Measurements from ENCODE around the gene ANK3.

The ANK3 gene

DNA sequence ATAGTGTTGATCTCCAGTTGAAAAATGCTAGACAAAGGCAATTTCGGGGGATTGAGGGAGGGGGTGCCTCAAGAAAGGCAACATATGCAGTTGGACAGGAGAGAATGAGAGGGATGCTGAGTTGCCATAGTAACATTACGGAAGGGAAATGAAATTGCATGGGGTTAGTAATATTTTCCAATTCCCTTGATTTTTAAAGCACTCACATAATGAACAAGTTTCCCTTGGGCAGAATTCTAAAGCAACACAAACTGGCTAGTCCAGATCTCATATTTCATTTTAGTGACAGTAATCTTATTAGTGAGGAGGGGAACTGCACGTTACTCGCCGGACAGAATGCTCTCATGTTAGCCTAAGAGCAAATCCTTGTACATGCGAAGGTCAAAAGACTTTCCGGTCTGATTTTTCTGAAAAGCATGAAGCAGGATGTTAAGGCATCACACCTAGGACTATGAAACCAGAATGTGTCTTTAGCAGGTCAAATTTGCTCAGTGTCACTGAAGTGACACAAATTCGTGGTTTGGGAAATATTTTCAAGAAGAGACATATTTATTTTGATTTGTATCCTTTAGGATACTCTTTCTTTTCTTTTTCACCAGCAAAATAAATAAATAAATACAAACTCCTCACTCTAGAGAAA lies 165.5 kb downstream of the ANK3 start:
- DNase-seq (ENCODE audit: low spot score), result no peak

DNA sequence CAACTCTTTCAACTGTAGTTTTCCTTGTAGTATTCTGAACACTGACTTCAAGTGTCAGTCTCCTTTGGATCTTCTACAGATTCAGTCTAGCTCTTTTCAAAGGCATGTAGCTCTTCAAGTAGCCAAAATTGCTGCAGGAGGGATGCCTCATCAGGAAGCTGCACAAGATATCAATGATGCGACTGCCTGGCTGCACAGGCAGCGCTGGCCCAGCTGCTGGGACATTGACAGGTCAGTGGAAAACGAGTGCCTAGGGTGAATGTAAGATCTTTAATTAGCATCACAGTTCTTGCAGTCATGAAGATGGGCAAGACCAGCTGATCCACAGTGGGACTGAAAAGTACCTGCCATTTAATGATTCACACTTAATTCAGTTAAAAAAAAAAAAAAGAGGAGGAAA lies 167.6 kb downstream of the ANK3 start:
- DNase-seq (ENCODE audit: low spot score), result no peak

DNA sequence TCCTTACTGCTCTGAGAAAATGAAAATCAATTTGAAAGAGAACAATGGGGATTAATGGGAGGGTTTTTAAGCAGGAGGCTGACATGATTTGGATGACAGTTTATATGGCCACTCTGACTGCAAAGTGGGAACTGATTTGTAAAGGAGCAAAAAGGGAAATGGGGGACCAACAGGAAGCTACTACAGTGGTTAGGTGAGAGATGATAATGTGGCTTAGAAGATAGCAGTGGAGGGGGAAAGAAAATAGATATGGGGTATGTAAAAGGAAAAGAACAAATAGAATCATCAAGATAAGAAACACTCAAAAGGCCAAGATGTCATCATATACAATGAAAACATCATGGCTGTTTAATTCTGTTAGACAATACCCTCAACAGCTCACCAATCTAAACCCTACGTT lies 177.5 kb downstream of the ANK3 start:
- no peak for DNase-seq (ENCODE audit: low spot score)

DNA sequence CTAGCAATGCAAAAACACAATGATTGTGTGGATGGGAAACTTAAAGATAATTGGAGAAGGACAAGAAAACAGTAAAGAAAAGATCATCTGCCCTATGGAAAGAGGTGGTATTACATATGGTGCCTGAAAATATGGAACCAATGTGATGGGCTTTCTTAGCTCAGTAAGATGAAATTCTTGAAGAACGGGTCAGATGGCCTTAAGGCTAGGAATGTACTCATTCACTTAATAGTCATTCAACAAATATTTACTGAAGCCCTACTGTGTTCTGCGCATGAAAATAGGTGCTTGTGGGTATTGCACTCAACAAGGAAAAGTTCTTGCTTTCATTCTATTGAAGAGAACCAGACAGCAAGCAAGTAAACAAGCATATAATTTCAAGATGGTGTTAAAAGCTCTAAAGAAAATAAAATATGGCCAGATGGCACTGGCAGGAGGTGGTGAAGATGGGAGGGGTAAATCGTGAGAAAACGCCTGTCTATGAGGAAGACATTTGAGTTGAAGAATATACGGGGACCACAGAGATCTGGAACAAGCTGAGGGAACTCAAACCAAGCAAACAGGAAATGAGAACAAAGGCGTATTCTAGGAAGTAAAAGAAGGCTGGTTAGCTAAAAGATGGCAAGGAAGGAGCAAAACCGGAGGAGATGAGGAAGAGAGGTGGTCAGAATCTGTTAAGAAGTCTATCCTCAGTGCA lies 179.7 kb downstream of the ANK3 start:
- no peak for DNase-seq (ENCODE audit: low spot score)

DNA sequence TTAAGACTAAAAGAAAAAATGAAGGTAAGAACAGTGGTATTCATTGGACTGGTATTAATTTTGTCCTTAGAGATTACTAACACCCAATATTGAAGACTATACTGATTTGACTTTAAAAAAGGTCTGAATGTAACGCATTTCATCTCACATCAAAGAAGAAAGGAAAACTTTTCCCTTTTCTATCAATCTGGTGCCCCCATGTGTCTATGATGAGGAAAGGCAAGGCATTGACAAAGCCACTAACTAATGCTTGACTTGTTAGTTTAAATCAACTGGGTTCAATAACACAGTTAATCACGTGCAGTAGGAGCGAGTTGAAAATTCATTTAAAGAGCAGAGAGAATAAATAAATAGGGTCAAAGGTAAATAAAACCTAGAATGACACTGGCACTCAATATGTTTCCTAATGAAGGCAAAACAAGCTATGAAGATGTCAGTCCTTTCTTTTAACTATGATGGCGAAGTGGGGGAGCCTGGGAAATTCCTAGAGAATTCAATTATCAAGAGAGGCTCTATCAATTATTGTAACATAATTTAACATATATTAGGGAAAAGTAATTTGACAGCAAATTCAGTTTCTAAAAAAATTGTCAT lies 180.9 kb downstream of the ANK3 start:
- no peak for DNase-seq (ENCODE audit: low spot score)

DNA sequence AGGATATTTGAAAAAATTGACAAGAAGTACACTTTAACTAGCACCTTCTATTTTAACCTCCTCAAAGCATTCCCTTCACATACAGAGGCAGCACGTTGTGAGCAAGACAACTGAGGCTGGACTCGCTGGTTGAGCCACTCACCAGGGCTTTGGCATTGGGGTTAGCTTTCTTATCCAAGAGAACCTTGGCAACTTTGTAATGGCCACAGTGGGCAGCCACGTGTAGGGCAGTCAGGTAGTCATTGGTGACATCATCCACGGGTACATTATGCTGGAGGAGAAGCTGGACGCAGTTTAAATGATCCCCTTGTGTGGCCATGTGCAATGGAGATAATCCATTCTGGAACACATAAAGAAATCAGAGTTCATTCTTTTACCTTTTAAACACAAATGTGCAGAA lies 181.8 kb downstream of the ANK3 start:
- DNase-seq (ENCODE audit: low spot score), result no peak

DNA sequence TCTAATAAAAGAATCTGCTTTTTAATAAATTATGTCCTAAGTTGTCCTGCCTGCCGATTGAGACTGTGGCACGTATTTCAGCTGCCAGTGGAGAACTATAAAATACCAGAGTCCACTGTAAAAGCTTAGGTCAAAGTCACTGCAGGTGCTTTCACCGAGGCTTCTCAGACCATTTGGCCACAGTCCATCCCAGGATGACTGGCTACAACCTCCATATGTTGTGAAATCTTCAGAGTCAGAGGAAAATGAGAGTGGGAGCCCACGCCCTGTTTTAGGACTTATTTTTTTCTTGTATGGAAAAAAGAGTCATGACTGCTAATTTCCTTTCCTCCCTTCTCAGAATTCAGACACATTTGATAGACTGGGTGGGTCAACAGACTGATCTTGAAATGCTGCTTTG lies 182.9 kb downstream of the ANK3 start:
- no peak for DNase-seq (ENCODE audit: low spot score)

DNA sequence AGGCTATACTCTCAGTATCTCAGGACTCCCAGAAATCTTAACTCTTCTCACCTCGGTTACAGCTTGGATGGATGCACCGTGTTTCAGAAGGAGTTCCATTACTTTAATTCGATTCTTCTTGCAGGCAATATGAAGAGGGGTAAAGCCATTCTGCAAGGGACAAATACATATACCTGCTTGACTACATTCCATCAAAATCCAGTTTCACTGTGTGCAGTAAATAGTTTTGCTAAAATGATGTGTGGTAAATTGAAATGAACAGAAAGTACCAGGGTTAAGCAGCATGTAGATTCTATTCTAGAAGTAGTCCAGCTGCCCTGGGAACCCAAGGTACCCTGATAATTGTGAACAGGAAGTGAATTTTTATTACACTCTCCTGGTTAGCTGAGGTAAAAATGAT lies 183.9 kb downstream of the ANK3 start:
- no peak for DNase-seq (ENCODE audit: low spot score)

DNA sequence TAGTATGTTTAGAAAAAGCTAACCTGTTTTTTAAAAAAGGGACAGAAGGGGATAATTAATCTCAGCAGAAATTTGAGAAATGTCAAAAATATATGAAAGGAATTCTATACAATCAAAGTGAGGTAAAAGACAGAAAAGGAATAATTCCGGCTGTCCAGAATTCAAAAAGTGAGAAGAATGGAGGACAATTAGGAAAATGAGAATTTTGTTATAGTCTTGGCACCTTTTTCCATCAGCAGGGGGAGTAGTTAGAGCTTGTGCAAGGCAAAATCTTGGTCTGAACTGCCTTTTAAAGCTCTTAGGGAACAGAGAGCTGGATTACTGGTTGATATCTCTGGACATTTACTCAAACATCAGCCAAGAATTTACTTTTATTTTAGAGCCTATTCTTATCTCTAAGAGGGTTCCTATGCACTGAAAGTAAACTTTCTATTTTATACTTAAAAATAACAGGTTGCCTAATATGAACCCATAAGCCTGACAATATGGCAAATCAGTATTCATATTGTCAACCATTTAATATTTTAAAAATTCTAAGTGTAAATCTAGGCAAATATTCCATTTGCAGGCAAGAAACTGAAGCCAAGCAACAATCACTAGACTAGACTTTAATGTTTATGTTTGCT lies 185.6 kb downstream of the ANK3 start:
- no peak for DNase-seq (ENCODE audit: low spot score)

DNA sequence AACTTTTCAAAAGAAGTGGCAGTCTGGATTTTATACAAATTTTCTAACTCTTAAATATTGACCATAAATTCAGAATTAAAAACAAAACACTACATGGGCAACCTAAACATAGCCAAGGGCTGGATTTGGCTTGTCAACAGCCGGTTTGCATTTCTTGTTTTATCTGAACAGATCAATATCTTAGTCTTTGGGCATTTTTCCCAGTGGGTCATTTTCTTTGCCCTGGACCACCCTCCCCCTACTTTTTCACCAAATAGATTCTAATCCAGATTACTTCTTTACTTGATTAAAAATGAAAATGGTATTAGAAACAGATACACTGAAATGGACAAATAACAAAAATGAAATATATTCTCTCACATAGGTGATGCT lies 189.0 kb downstream of the ANK3 start:
- DNase-seq (ENCODE audit: low spot score), result no peak

DNA sequence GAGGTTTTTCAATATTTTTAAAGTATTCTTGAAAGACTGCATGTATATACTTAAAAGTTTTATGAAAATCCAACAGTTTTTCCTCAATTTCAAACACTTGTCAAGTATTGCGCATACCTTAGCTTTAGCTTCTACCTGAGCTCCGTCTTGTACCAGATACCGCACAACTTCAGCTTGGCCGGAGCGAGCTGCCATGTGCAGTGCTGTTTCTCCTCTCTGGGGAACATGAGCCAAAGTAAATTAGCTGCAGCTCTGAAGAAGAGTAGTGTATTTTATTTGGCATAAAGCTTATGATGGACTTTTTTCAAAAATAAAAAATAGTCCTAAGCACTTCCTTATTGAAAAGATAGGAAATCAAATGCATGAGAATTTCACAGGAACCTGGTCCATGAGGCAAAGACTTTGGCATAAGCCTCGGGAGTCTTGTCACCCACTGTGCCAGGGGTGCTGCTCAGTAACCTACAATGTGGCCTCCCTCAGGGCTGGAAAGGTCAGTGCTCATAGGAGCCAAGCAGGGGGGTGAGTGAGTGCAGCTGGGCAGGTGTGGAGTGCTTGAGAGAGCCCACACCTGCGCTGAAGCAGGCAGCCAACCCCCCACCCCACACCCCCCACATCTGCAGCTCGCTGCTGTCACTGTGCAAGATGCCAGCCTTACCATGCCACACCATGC lies 189.5 kb downstream of the ANK3 start:
- DNase-seq (ENCODE audit: low spot score), result no peak

DNA sequence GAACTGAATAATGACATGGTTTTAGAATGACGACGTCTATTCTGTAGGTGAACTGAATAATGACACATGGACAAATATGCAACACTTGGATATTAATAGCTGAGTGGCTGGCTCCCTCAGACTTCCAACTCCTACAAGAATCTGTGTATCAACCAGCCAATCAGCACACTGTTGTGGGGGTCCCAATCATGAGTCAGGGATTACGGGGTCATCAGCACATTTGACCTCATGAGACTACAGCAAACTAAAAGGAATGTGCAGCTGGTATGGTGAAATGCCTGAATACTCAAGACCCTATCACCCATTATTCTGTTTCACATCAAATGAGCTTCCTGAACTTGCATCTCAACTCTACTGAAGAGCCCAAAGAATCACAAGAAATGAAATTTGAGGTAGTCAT lies 192.5 kb downstream of the ANK3 start:
- DNase-seq (ENCODE audit: low spot score), result no peak

DNA sequence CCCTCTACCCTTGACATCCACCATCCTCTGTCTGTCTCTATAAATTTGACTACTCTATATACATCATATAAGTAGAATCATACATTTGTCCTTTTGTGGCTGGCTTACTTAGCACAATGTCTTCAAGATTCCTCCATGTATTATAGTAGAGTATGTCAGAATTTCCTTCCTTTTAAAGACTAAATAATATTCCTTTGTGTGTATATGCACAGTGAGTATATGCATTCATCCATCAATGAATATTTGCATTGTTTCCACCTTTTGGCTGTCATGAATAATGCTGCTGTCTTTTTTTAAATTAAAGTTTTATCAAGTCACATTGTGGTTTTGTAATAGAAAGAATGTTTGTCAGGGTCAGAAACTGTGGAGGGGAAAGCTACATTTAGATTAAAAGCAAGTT lies 195.3 kb downstream of the ANK3 start:
- no peak for DNase-seq (ENCODE audit: low spot score)

DNA sequence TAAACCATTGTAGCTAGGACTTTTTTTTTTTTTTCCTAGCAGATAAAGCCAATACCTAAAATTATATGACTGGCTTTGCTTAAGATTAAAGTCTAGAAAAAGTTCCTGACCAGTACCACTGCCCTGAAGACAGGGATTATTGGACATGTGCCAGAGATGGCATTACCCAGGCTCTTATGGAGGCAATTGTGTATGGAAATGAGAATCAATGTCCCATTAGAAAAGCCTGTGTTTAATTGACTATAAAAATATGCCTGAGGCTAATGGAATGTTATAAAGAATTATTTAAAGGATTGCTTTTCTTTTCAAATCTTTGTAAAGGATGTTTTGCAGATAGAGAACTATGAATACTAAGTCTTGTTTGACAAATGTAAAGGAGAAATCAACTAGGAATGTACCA lies 196.7 kb downstream of the ANK3 start:
- DNase-seq (ENCODE audit: low spot score), result no peak

DNA sequence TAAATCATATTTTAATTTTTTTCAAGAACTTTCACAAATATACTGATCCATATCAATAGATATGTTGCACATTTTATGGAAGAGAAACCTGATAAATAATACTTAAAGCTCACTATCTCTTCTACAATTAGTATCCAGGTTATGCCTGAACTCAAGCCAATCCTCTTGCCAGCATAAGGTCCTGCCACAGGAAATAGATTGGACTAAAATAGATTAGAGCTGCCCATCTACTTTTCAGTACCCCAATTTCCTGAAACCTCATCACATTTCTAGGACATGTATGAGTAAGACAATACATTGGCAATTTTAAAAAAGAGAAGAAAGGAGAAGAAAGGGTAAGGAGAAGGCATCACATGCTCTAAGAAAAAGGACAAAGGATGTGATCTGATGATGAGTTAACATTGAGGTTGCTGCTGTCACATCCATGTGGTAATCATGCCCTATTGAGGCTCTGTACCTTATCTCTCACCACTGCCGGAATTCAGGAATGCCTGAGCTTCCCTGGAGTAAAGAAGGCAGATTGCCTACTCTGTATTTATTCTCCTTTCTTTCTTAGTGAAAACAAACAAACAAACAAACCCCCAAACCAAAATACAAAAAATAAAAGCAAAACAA lies 199.7 kb downstream of the ANK3 start:
- DNase-seq (ENCODE audit: low spot score), result no peak

DNA sequence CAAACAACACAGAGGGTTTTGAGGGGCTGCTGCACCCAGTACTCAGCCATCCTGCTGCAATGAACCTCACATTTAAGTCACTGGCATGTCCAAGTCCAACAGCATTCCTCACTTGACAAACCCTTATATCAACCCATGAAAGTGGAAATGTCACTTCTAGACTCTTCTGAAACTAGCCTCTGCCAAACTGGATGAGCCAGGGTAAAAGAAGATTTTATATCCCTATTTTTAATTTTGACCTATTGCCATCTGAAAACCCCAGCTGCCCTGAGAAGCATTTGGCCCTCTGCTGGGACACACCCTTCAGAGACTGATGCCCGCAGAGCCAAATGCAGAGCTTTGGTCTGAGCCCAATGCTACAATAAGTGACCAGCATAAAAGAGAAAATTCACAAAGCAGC lies 201.1 kb downstream of the ANK3 start:
- DNase-seq (ENCODE audit: low spot score), result no peak

DNA sequence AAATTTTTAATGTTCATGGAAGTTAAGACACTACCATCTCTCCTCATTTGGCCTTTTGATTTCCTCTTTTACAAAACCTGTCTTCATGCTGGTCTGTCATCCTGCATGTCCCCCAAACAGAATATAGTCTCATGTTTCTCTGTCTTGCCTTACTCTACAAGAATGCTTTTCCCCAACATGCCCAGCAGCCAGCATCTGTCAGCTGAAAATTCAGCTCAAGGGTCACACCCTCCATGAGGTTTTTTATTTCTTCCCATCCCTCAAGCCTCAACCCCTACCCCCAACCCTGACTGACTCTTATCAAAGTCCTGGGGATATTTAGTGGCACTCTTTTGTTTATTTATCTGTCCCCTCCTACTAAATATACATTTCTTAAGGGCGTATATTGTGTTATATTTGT lies 202.0 kb downstream of the ANK3 start:
- DNase-seq (ENCODE audit: low spot score), result no peak

DNA sequence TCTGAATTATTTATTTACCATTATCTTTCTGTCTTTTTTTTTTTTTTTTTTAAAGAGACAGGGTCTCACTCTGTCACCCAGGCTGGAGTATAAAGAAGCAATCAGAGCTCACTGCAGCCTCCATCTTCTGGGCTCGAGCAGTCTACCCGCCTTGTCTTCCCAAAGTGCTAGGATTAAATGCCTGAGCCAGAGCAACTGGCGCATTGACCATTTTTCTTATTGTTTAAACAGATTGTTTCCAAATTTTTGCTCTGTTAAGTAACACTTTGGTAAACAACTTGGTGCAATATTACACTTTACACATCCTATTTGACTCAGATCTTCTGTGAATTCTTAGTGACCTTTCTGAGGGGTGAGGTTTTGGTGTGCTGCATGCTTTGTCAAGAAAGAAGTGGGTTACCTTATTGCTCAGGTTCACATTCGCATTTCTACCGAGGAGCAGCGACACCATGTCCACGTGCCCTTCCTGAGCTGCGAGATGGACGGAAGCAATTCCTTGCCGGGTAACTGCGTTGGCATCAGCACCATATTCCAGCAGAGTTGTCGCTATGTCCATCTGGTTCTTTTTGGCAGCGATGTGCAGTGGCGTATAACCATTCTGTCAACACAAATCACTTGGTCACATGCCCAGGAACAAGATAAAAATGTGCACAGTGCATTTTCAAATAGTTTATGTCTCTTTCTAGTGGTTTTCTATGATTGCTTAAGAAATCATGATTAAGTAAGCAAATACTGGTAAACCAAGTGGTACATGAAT lies 203.2 kb downstream of the ANK3 start:
- DNase-seq (ENCODE audit: low spot score), result no peak

DNA sequence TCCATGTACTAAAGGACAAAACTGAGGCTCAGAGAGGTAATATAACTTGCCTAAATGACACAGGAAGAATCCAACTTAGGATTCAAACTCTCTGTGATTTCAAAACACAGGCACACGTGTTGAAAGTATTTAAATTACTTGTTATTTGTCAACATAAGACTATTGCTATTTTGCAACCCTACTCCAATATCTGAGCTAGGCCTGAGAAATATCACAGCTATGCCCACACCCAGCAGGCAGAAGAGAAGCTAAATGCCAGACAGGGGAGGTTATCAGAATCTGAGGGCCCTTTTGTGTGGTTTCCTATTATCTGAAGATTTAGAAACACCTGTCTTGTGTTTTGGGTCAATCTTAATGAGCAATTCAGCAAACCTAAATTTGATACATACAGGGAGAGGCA lies 204.3 kb downstream of the ANK3 start:
- no peak for DNase-seq (ENCODE audit: low spot score)

DNA sequence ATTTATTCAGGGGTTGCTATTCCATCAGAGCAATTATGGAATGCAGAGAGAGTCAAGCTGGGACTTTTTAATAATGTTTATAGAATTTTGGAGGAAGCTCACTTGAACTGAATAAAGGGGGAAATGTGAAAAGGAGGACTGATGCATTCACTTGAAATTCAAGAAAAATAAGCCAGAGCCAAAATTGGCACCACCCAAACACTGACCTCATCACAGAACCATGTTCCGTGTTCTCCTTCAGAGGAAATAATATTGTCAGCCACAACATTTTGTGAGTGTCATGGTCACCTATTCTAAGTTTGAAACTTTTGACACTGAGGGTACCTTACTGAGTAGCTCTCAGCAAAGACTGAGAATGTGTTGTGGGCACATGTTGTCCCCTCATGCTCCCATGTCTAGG lies 207.0 kb downstream of the ANK3 start:
- no peak for DNase-seq (ENCODE audit: low spot score)

DNA sequence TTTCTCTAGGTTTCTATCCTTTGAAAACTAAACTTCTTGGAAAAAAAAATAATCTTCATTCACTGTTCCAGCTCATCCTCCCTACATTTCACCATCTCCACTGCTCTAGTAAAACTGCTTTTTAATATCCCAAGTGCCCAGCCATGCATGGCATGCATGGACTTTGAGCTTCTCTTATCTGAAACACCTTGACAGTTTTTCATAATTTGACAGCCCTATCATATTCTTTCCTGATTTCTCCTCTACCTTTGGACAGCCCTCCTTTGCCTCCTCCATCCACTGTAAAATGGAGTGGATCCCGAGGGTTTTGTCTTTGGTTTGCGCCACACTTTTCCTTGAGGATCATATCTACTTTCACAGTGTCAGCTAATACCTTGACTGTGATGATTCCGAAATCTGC lies 212.8 kb downstream of the ANK3 start:
- no peak for DNase-seq (ENCODE audit: low spot score)

Data from left forelimb (tissue), 1 donor.